ENCODE results near the gene GAB2.

Gene GAB2

DNA sequence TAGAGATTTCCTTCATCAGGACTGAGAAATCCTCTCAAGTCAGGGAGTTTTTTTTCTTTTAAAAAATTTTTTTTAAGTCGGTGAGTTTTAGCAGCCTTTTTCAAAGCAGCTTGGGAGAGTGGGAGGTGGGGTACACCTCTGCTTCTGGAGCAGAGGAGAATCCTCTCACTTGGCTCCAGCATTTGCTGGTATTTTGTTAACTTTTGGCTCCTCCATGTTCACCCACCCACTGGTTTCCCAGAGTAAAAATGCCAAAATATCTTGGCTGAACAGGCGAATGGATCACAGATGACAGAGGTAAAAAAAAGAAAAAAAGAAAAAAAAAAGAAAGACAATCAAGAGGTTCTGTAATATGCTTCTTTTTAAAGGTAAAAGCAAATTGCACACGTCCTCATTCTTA is 68.0 kb downstream of the GAB2 start:
- TF ChIP-seq SIN3A (IDR thresholded peaks at IDR 0.05; ENCODE audit: borderline replicate concordance, insufficient read depth, low read length) (no peak), POLR2AphosphoS5 (IDR thresholded peaks at IDR 0.05; ENCODE audit: low read depth, low read length) (no peak), REST (IDR thresholded peaks at IDR 0.05; ENCODE audit: insufficient read depth in 1 of 2, low read depth in 2 of 2, low read length in 2 of 2) (no peak), TAF1 (IDR thresholded peaks at IDR 0.05; ENCODE audit: borderline replicate concordance, insufficient read depth, low read length) (no peak), FOXP2 (optimal IDR thresholded peaks at IDR 0.05; ENCODE audit: borderline replicate concordance, extremely low read depth, extremely low read length, insufficient read depth) (no peak)

GRCh38 chr11:78349114-78349513 is 68.5 kb downstream of the GAB2 start:
- TF ChIP-seq REST (IDR thresholded peaks at IDR 0.05; ENCODE audit: insufficient read depth in 1 of 2, low read depth in 2 of 2, low read length in 2 of 2): no peak
- TF ChIP-seq POLR2AphosphoS5 (IDR thresholded peaks at IDR 0.05; ENCODE audit: low read depth, low read length): no peak
- TF ChIP-seq SIN3A (IDR thresholded peaks at IDR 0.05; ENCODE audit: borderline replicate concordance, insufficient read depth, low read length): no peak
- TF ChIP-seq TAF1 (IDR thresholded peaks at IDR 0.05; ENCODE audit: borderline replicate concordance, insufficient read depth, low read length): no peak
- TF ChIP-seq FOXP2 (optimal IDR thresholded peaks at IDR 0.05; ENCODE audit: borderline replicate concordance, extremely low read depth, extremely low read length, insufficient read depth): no peak

GRCh38 chr11:78347956-78348355 is 69.7 kb downstream of the GAB2 start:
- TF ChIP-seq POLR2AphosphoS5 (IDR thresholded peaks at IDR 0.05; ENCODE audit: low read depth, low read length) (no peak), REST (IDR thresholded peaks at IDR 0.05; ENCODE audit: insufficient read depth in 1 of 2, low read depth in 2 of 2, low read length in 2 of 2) (no peak), SIN3A (IDR thresholded peaks at IDR 0.05; ENCODE audit: borderline replicate concordance, insufficient read depth, low read length) (no peak), FOXP2 (optimal IDR thresholded peaks at IDR 0.05; ENCODE audit: borderline replicate concordance, extremely low read depth, extremely low read length, insufficient read depth) (no peak), TAF1 (IDR thresholded peaks at IDR 0.05; ENCODE audit: borderline replicate concordance, insufficient read depth, low read length) (no peak)

GRCh38 chr11:78346799-78347198 is 70.8 kb downstream of the GAB2 start:
- no peak for TF ChIP-seq POLR2AphosphoS5 (IDR thresholded peaks at IDR 0.05; ENCODE audit: low read depth, low read length)
- no peak for TF ChIP-seq REST (IDR thresholded peaks at IDR 0.05; ENCODE audit: insufficient read depth in 1 of 2, low read depth in 2 of 2, low read length in 2 of 2)
- TF ChIP-seq FOXP2 (optimal IDR thresholded peaks at IDR 0.05; ENCODE audit: borderline replicate concordance, extremely low read depth, extremely low read length, insufficient read depth): no peak
- no peak for TF ChIP-seq SIN3A (IDR thresholded peaks at IDR 0.05; ENCODE audit: borderline replicate concordance, insufficient read depth, low read length)
- TF ChIP-seq TAF1 (IDR thresholded peaks at IDR 0.05; ENCODE audit: borderline replicate concordance, insufficient read depth, low read length): no peak

GRCh38 chr11:78345450-78345849 is 72.2 kb downstream of the GAB2 start:
- TF ChIP-seq REST (IDR thresholded peaks at IDR 0.05; ENCODE audit: insufficient read depth in 1 of 2, low read depth in 2 of 2, low read length in 2 of 2): no peak
- no peak for TF ChIP-seq POLR2AphosphoS5 (IDR thresholded peaks at IDR 0.05; ENCODE audit: low read depth, low read length)
- no peak for TF ChIP-seq FOXP2 (optimal IDR thresholded peaks at IDR 0.05; ENCODE audit: borderline replicate concordance, extremely low read depth, extremely low read length, insufficient read depth)
- no peak for TF ChIP-seq TAF1 (IDR thresholded peaks at IDR 0.05; ENCODE audit: borderline replicate concordance, insufficient read depth, low read length)
- TF ChIP-seq SIN3A (IDR thresholded peaks at IDR 0.05; ENCODE audit: borderline replicate concordance, insufficient read depth, low read length): no peak
